ENCODE results near the gene RRM2.

GRCh38 chr2:10136101-10136934, 13.8 kb downstream of the RRM2 start:
- TF ChIP-seq CTCF (IDR thresholded peaks at IDR 0.05) (no peak), POLR2A (IDR thresholded peaks at IDR 0.05) (no peak)

Data from uterus (tissue), 2 donors.